UCSD-AML1 (cell line): ENCODE data around the gene CHST8.

ENCODE experiments used
- DNase-seq: peaks from one replicate; lab custom pipeline; 2025; ENCODE audit not compliant: unreplicated experiment; lab: John Stamatoyannopoulos, UW

The CHST8 gene

DNA sequence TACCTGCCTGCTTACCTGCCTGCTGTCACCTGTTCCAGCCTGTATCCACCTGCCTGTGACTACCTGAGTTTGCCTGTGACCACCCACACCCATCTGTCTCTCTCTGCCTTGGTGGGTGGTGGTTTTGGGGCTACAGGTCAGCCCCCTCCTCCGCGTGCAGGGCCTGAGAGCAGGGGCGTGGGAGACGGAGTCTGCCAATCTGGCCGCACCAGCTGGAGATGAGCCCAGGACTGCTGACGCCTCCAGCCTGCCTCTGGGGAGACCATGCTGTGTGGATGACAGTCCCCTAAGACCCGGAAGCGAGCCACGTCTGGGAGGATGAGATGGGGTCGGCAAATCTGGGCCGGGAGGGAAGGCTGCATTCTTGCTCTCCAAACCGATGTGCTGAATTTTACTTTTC is 159.0 kb downstream of the CHST8 start:
- no peak for DNase-seq

GRCh38 chr19:33781415-33781935 is 159.7 kb downstream of the CHST8 start:
- DNase-seq: no peak

- no peak for DNase-seq
Observed at GRCh38 chr19:33781996-33782395, 160.2 kb downstream of the CHST8 start.

- no peak for DNase-seq
Observed at GRCh38 chr19:33784432-33784831, 162.7 kb downstream of the CHST8 start.

- DNase-seq: no peak
Observed at GRCh38 chr19:33785795-33786194, 164.0 kb downstream of the CHST8 start.

- no peak for DNase-seq
Observed at GRCh38 chr19:33788676-33789075, 166.9 kb downstream of the CHST8 start.

DNA sequence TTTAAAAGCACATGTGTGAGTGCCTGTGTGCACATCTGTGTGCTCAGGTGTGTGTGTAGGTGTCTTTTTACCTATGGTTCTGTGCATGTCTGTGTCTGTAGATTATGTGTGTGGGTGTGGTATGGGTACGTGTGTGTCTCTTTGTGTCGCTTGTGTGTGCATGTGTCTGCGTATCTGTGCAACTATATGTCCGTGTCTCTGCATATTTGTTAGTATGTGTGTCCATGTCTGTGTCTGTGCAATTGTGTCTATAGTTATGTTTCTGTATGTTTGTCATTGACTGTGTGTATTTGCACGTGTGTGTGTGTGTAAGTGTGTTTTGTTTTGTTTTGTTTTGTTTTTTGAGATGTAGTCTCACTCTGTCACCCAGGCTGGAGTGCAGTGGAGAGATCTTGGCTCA is 167.6 kb downstream of the CHST8 start:
- DNase-seq: no peak

DNA sequence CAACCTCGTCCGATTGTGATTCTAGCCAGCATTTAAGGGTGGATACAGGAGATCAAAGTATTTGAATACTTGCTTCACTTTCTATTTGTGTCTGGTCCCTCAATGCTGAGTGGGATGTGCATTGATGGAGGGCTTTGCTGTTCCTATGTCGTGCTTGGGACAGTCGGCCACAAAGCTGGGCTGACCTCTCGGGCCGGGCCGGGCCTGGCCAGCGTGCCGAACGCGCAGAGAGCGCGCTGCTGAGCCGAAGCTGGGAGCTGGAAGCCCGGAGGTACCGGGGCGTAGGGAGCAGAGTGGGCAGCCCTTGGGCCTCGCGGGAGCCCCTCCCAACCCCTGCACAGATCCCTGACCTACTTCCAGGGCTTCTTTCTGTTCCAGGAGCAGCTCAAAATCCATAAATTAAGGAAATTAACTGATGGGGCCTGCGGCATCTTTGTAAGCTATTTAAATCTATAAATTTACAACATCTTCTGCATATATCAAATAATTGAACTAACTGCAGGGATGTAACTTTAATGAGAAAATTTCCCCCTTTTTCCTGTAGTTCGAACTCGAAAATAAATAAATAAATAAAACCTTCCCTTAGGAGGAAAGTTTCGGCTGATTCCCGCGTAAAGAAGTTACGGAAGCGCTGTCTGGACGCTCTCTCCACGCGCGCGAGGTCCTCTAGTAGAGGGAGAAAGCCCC is 173.1 kb downstream of the CHST8 start:
- DNase-seq: no peak

DNA sequence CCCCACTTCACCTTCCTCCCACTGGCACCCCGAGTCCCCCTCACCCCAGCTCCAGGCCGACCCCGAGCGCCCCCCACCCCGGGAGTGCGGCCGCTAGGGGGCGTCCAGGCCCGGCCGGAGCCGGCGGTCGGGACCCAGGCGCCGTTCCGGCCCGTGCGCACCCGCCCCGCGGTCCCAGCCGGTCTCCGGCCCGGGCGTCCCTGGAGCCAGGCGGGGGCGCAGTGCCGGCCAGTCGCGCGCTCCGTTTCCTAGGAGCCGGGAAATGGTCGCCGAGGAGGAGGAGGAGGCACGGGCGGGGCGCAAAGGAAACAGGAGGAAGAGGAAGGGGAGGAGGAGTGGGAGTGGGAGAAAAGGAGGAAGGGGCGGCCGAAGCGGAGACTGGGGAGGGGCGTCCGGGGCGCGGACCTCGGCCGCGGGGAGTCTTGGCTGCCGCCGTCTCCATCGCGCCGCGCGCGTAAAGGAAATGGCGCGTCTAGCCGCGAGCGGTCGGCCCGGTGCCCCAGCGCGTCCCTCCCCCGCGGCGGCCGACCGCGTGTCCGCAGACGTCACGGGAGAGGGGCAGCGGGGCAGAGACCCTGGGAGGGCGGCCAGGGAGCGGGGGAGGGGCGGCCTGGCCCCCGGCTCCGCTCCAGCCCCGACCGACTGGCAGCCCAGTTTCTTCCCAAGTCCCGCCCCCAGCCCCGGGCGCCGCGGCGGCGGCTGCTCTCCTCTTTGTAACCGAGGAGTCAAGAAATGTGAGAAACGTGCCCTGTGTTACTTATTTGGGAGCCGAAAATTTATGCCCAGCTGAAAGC is 173.8 kb downstream of the CHST8 start:
- peak; percentile 93 for DNase-seq

GRCh38 chr19:33796164-33796875 is 174.6 kb downstream of the CHST8 start, which contains the start of gene KCTD15:
KCTD15 (plus strand) TSS chr19:33796870; CDS start chr19:33800455, 3,585 bp downstream.
- peak; percentile 69 for DNase-seq

DNA sequence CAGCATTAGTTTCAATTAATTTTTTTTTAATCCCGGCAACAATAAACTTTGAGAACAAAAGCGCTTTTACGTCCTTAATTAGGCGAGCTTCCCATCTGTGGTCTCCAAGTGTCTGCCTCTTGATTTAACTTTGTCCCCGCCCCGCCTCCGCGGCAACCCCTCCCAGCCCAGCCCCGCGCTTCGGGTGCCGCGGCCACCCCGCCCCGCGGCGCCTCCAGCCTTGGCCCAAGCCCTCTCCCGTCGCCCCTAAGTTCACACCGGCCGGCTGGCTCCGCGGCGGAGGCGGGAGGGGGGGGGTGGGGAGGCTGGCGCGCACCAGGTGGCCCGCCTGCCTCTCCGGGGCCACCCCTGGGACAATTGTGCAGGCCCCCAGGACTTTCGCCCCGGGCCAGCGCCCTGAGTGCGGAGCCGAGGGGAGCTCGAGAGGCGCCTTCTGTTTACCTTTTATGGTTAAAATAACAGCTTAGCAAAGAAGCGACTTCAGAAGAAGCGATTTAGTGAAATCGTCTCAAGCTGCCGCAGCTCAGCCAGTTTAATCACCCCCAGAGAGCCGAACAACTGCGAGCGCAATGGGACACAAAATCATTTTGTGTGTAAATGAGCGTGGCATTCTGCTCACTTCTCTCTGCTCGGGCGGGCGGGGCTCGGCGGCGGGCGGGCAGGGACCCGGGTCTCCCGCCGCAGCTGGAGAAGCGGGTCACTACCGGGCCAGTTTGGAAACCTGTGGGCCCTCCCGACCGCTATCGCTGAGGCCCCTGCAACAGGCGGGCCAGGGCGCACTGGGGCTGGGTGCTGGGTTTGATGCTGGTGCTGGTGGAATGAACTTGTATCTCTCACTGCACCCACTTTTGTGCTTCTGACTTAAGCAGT is 176.3 kb downstream of the CHST8 start:
- DNase-seq: no peak

GRCh38 chr19:33798681-33799111 is 176.9 kb downstream of the CHST8 start:
- no peak for DNase-seq

- no peak for DNase-seq
Observed at GRCh38 chr19:33799476-33799875, 177.7 kb downstream of the CHST8 start.

- no peak for DNase-seq
Observed at GRCh38 chr19:33800012-33800680, 178.4 kb downstream of the CHST8 start.

DNA sequence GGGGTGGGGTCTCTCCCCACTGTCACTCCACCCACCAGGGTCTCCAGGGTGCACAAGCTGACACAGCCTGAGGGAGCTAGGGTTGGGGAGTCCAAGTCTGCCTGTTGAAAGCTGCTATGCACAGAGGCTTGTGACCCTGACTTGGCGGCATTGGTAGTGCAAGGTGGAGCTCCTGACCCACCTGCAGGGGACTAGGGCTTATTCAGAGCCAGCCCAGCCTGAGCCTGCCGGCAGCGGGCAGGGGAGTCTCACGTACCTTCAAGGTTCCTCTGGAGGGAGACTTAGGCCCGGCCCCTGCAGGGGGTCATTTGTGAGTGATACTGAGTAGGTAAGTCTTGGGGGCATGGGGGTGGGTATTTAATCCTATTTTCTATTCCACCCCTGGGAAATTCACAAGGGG is 179.7 kb downstream of the CHST8 start:
- DNase-seq: no peak

DNA sequence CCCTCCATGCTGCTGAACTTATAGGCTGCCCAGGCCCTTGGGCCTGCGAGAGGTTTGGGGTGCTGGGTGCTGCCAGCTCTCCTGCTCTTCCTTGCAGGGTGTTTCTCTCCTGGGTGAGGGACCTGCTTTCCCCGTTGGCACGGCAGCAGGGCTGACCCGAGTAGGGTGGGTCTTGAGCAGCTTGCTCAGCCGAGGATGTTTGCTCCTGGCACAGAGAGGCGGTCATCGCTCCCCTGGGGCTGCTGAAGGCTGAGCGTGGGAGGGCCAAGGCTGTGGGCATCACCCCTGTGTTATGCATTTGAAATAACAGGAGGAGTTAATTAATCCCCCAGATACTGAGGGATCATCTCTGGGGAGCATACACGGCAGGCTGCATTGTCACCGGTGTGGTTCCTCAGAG is 180.2 kb downstream of the CHST8 start:
- DNase-seq: no peak

DNA sequence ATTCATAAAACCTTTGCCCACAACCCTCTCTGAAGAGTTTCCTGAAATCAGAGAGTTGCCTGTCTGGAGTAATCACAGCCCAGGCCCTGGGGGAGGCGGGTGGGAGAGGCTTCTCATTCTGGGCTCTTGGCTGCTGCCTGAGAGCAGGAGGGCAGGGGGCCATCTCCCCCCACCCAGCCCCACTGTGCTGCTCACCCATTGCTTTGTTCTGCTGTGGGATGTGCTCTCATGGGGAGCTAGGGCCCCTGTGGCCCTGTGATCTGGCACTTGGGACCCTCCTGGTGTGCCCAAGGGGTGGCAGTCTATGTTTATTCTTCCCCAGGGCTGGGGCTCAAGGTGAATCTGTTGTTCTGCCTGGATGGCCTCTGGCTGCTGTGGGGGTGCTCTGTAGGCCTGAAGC is 181.0 kb downstream of the CHST8 start:
- no peak for DNase-seq

GRCh38 chr19:33803383-33803782 is 181.6 kb downstream of the CHST8 start:
- no peak for DNase-seq

- no peak for DNase-seq
Observed at GRCh38 chr19:33804021-33804799, 182.5 kb downstream of the CHST8 start.
